Lung (tissue), 12 donors: ENCODE data around the gene ARIH1. TPM values are rescaled to one million over a fixed set of nuclear protein-coding genes. Genes with fewer than 3 reads are reported as not detected.

Experiments
- ATAC-seq: fragments of 200-7000 bp; cut with Tn5 transposase; one replicate; pipeline ENCODE4 v1.9.1; 2020; ENCODE audit warnings: moderate number of reproducible peaks; ENCODE audit not compliant: insufficient read depth, low FRiP score
- DNase-seq, 3 donors: peaks; one replicate each; pipeline ENCODE4 v3.0.0-alpha.2; 2013 to 2017
- H3K27ac ChIP-seq, 2 donors: one replicate each; pipeline ENCODE4 v1.5.1; 2013; ENCODE audit warnings: mild to moderate bottlenecking in 2 of 2, moderate library complexity in 2 of 2, control low read depth in 1 of 2, inconsistent platforms in 1 of 2, low read depth in 1 of 2, low read length in 1 of 2
- H3K27me3 ChIP-seq, 3 donors: one replicate each; pipeline ENCODE4 v1.5.1; 2013; ENCODE audit warnings: low read length in 2 of 3; ENCODE audit not compliant: control insufficient read depth in 3 of 3, insufficient read depth in 3 of 3
- H3K36me3 ChIP-seq, 4 donors: one replicate each; pipeline ENCODE4 v1.5.1; 2013; ENCODE audit warnings: low read length in 4 of 4, mild to moderate bottlenecking in 1 of 4, moderate library complexity in 1 of 4; ENCODE audit not compliant: control insufficient read depth in 4 of 4, insufficient read depth in 4 of 4
- H3K4me1 ChIP-seq, 5 donors: one replicate each; pipeline ENCODE4 v1.5.1; 2013; ENCODE audit warnings: low read length in 5 of 5, mild to moderate bottlenecking in 2 of 5, moderate library complexity in 1 of 5; ENCODE audit not compliant: control insufficient read depth in 5 of 5, insufficient read depth in 5 of 5
- H3K4me3 ChIP-seq: one replicate; pipeline ENCODE4 v1.5.1; 2013; ENCODE audit warnings: mild to moderate bottlenecking, control low read depth, moderate library complexity
- H3K9ac ChIP-seq, 2 donors: one replicate each; pipeline ENCODE4 v1.5.1; 2013; ENCODE audit warnings: low read length in 2 of 2, control low read depth in 1 of 2; ENCODE audit not compliant: insufficient read depth in 1 of 2
- H3K9me3 ChIP-seq, 4 donors: one replicate each; pipeline ENCODE4 v1.5.1; 2013; ENCODE audit warnings: low read length in 3 of 4, mild to moderate bottlenecking in 1 of 4, moderate library complexity in 1 of 4; ENCODE audit not compliant: control insufficient read depth in 4 of 4, insufficient read depth in 3 of 4
- CTCF ChIP-seq: IDR thresholded peaks from 2 replicates; pipeline ENCODE4 v1.5.1; 2012; ENCODE audit warnings: mild to moderate bottlenecking; ENCODE audit errors: control extremely low read depth, extremely low read depth
- WGBS, 2 donors: extraction: QIAGEN DNeasy Blood & Tissue Kit; methylation state at CpG; one replicate each; pipeline ENCODE4 v1.1.7; 2013; 5-methylcytosine and 5-hydroxymethylcytosine counted together
- polyA plus RNA-seq, 2 donors: library from polyadenylated mRNA; stranded (reverse); fragments of 200-250 nt; gene quantifications; one replicate each; pipeline ENCODE4 v1.2.1, GENCODE V29; 2013
- total RNA-seq, 2 donors: library from RNA; depleted of rRNA in 1 of 2; stranded (reverse); fragments of >200 nt in 1 of 2; gene quantifications; one replicate each; pipeline ENCODE4 v1.2.1, GENCODE V29; 2014 to 2021
- donor health status: control.
- donor health status: control.
- donor health status: Bipolar disorder and iron deficiency.
- donor health status: healthy.
- donor health status: DM: yes; HTN: yes; CAD: no.

Gene ARIH1
- total and polyA plus RNA-seq, 4 donors, result 18.8 to 131 (median 66.0) TPM

GRCh38 chr15:72559781-72560180 is 85.7 kb downstream of the ARIH1 start:
- Histone ChIP-seq H3K4me3 (no peak overlapping the region), H3K27me3 (no peaks in the 10 kb centered on the region), H3K27ac (no peak overlapping the region), H3K4me1 (no peaks in the 10 kb centered on the region), H3K36me3 (peaks cover 1 to 28% (median 20%) of the 10 kb centered on the region in 4 donors), H3K9ac (no peak overlapping the region), H3K9me3 (no peaks in the 10 kb centered on the region)
- WGBS, 2 donors, result 81 to 83% methylated on average over 3 of the region's 3 CpGs
- DNase-seq (no peak), ATAC-seq (no peak)
- TF ChIP-seq CTCF, result no peak

- peaks cover 1 to 23% (median 18%) of the 10 kb centered on the region in 4 donors for H3K36me3 ChIP-seq
- no peaks in the 10 kb centered on the region for H3K4me1 ChIP-seq
- no peak overlapping the region for H3K27ac ChIP-seq
- no peak overlapping the region for H3K9ac ChIP-seq
- no peak for TF ChIP-seq CTCF
- 54 to 70% methylated on average over 1 of the region's 1 CpG for WGBS, 2 donors
- ATAC-seq (no peak), DNase-seq (no peak)
- no peak overlapping the region for H3K4me3 ChIP-seq
- H3K9me3 ChIP-seq, result no peaks in the 10 kb centered on the region
- H3K27me3 ChIP-seq, result no peaks in the 10 kb centered on the region
Measured at GRCh38 chr15:72560458-72560857, 86.3 kb downstream of the ARIH1 start.

- no peaks in the 10 kb centered on the region for H3K9me3 ChIP-seq
- no peak for TF ChIP-seq CTCF
- H3K9ac ChIP-seq, result no peak overlapping the region
- ATAC-seq, result no peak
- H3K4me1 ChIP-seq, result no peaks in the 10 kb centered on the region
- H3K27me3 ChIP-seq, result no peaks in the 10 kb centered on the region
- no peak overlapping the region for H3K27ac ChIP-seq
- peaks cover 1 to 19% (median 12%) of the 10 kb centered on the region in 4 donors for H3K36me3 ChIP-seq
- no peak for DNase-seq
- H3K4me3 ChIP-seq, result no peak overlapping the region
Measured at GRCh38 chr15:72562386-72562785, 88.3 kb downstream of the ARIH1 start.

- no peak for TF ChIP-seq CTCF
- no peak for DNase-seq
- no peak for ATAC-seq
- Histone ChIP-seq H3K4me1 (no peaks in the 10 kb centered on the region), H3K4me3 (no peak overlapping the region), H3K36me3 (peaks cover 1 to 20% (median 13%) of the 10 kb centered on the region in 4 donors), H3K9me3 (no peaks in the 10 kb centered on the region), H3K27ac (no peak overlapping the region), H3K9ac (no peak overlapping the region), H3K27me3 (no peaks in the 10 kb centered on the region)
- 95 to 96% methylated on average over 2 of the region's 2 CpGs for WGBS, 2 donors
Measured at GRCh38 chr15:72562878-72563277, 88.7 kb downstream of the ARIH1 start.
